HG02798 (cell line): ENCODE measurements around the gene GRK3.

Experiments
- ATAC-seq: cut with Tn5 transposase; IDR thresholded peaks from one replicate; pipeline ENCODE4 v1.9.1; 2021; ENCODE audit warnings: mild to moderate bottlenecking; ENCODE audit not compliant: unreplicated experiment, poor library complexity

GRK3 gene

DNA sequence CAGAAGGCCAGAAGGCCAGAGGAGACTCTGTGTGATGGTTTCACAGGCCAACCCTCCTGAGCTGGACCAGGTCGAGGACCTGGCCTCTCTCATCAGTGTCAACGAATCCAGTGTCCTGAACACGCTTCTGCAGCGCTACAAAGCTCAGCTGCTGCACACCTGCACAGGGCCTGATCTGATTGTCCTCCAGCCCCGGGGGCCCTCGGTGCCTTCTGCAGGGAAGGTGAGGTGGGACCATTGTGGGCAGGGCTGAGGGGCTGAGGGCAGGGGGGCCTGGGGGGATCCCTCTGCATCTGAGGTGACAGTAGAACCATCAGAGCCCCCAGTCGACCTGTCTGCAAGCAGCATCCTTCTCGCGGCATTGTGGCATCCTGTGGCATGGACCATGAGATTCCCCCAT is 207.8 kb downstream of the GRK3 start:
- no peak for ATAC-seq

DNA sequence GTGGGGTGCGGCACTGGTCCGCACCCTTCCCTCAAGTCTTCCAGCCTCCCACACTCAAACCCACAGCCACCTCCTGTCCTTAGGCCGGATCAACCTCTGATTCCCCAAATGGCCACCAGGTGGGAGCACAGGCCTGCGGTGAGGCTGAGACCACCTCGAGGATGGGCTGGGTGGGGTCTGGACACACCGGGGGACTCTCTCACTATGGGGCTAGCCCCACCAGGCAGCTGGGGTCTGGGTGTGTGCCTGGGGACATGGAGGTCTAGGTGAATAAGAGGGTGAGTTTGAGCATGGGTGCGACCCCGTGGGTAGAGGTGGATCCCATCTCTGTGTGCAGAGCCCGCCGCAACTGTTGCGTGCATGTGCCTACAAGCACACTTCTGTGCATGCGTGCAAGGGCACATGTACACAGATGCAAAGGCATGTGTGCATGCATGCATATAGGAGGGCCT is 210.1 kb downstream of the GRK3 start:
- no peak for ATAC-seq

DNA sequence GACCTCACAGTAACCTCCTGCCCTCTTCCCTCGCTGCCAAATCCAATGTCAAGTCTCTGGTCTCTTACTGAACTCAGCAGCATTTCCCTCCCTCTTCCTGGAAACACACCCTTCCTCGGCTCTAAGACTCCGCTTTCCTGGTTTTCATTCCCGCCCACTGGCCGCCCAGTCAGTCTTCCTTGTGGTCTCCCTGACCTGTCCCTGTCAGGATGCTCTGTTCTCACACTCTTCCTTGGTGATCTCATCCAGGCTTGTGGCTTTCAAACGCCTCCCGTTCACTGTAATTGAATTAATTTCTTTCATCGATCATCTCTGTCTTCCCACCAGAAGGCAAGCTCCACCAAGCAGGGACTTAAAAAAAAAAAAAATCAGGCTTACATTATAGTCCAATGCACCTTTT is 211.1 kb downstream of the GRK3 start:
- ATAC-seq: no peak

DNA sequence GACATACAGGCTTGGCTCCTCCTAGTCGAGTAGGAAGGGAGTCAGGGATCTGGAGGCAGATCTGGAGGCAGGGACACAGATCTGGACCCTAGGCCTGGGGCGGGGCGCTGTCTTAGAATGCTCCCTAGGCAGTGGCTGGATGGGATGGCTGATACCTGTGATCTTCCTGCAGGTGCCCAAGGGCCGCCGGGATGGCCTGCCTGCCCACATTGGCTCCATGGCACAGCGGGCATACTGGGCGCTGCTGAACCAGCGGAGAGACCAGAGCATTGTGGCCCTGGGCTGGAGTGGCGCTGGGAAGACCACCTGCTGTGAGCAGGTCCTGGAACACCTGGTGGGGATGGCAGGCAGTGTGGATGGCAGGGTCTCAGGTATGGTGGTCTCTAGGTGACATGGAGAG is 212.9 kb downstream of the GRK3 start:
- ATAC-seq: no peak

DNA sequence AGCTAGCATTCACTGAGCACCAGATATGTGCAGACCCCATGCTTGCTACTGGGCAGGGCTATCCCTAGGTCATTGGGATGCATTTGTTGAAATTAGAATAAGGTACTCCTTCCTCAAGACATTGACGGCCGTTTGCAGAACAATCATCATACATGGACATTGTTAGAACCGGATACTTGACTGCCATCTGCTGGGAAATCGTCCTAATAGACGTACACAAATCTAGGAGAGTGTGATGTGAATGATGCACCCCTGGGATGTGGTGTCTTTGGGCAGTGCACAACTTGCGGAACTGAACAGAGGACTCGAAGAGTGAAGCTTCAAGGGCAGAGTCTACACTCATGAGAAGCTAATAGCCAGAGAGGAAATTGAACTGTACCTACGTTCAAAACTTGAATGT is 213.4 kb downstream of the GRK3 start:
- ATAC-seq: no peak
